Cerebellar nuclear complex (tissue), 1 donor: ENCODE measurements around the gene STPG2.
"Not testable (repeated sequence)": the region's sequence is repeated elsewhere in the genome, so short reads cannot be mapped to it uniquely, and the experiment has no call there.

Experiments
- DNase-seq, 2 experiments: peaks; one replicate each; lab custom pipeline; 2025; lab: John Stamatoyannopoulos, UW

STPG2 gene

DNA sequence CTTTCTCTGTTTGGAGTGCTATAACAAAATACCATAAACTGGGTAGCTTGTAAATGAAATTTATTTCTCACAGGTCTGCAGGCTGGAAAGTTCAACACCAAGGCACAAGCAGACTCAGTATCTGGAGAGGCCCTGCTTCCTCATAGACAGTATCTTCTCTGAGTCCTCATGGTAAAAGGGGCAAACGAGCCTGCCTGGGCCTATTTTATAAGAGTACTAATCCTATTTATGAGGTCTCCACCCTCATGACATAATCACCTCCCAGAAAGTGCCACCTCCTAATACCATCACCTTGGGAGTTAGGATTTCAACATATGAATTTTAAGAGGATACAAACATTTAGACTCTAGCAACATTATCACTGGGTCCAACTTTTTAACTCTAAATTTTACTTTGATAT, 200.3 kb downstream of the STPG2 start:
- DNase-seq: no peak

DNA sequence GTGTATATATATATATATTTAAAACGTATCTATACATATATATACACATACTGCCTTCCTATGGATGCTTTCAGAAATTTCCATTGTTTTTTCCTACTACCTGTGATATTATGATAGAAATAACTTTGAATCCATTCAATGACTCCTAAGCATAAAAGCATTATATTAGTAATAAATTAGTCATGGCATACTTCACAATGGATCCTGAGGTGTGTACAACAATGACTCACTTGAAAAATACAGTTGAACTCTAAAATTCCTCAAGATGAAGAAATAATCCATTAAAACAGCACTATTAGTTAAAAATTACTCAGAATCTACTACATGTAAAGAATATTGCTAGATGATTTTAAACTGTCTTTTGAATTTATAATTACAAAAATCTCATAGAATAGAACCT, 201.1 kb downstream of the STPG2 start:
- DNase-seq: no peak

DNA sequence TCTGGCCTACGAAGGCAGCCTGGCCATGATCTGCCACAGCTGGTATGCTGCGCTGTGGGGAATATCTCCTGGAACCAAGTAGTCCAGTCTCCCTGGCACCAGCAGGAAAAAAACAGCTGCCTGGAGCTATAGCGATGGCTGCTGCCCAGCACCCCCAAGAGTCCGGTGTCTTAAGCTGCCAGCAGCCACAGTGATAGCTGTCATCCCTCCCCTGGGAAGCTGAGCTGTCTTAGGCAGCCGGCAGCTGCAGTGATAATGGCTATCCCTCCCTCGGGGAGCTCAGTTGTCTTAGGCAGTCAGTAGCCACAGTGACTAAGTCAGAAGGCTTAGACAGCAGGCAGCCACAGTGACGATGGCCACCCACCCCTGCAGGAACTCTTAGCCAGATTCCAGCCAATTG, 205.1 kb downstream of the STPG2 start:
- no peak for DNase-seq

DNA sequence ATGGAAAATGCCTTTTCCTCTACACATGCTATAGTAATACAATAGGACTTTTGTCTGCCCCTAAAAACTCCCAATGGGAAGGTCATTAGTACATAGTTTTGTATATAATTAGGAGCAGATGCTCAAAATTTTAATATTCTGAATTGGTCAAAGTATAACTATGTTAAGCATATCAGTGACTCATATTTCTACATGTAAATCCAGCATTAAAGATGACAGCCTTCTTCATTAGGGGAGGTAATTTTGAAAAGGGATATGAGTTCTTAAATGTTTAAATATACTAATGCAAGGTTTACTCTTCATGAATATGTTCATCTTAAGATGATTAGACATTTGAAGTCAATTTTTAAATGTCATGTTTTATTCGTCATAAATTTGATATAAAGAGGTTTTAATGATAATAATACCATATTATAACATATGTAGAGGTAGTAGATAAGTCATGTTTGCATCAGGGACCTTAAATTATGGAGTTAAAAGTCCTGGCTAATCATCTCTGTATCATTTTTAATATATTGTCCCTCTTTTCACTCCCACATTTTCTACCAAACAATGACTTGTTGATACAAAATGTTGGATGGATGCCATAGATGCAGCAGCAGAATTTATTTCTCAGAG, 218.8 kb downstream of the STPG2 start:
- DNase-seq: no peak

DNA sequence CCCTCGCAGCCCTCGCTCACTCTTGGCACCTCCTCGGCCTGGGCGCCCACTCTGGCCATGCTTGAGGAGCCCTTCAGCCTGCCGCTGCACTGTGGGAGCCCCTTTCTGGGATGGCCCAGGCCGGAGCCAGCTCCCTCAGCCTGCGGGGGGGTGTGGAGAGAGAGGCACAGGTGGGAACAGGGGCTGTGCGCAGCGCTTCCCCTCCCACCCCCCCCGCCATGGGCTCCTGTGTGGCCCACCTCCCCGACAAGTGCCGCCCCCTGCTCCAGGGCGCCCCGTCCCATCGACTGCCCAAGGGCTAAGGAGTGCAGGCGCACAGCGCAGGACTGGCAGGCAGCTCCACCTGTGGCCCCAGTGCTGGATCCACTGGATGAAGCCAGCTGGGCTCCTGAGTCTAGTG, 220.2 kb downstream of the STPG2 start:
- no peak for DNase-seq

DNA sequence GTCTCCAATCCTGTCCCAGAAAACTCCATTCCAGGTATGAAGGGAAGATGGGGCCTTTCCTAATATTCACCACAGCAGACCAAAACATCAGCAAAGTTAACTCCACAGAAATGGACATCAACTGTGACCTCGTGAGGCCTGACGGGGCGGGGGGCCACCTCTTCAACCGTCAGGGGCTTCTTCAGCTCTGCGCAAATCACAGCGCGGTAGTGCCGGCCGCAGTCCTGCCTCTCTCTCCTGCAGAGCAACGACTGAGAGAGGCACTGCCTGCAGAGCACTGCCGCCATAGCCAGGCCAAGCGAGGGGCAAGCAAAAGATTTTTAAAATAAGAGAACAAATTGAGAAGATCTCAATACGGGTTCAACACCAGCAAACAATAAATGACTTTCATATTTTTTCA, 226.2 kb downstream of the STPG2 start:
- DNase-seq: no peak

DNA sequence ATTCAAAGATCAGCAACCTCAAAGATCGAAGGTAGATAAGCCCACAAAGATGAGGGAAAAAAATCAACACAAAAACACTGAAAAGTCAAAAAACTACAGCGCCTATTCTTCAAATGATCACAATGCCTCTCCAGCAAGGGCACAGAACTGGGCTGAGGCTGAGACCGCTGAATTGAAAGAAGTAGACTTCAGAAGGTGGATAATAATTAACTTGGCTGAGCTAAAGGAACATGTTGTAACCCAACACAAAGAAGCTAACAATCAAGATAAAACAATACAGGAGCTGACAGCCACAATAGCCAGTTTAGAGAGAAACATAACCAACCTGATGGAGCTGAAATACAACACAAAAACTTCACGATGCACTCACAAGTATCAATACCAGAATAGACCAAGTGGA, 231.1 kb downstream of the STPG2 start:
- DNase-seq: no peak

DNA sequence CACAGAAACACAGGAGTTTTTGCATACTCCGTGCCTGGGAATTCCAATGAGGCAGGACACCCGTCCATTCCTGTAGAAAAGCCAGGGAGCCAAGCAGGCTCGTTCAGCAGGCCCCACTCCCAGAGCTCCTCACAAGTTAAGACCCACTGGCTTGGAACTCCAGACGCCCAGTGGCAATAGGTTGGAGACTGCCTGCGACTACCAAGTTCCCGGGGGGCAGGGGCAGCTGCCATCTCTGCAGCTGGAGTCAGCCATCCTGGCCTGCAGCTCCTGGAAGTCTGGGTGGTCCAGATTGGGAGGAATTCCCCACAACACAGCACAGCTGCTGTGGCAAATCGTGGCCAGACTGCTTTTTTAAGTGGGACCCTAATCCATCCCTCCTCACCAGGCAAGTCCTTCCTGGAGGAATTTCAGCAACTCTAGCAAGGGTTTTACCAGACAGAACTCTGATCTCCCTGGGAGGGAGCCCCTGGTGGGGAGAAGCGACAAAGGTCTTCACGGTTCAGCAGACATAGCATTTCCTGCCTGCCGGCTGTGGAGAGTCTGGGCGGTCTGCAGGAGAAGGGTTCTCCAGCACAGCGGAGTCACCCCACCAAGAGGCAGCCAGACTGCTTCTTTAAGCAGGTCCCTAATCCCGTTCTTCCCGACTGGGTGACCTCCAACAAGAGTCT, 231.9 kb downstream of the STPG2 start:
- DNase-seq: no peak

DNA sequence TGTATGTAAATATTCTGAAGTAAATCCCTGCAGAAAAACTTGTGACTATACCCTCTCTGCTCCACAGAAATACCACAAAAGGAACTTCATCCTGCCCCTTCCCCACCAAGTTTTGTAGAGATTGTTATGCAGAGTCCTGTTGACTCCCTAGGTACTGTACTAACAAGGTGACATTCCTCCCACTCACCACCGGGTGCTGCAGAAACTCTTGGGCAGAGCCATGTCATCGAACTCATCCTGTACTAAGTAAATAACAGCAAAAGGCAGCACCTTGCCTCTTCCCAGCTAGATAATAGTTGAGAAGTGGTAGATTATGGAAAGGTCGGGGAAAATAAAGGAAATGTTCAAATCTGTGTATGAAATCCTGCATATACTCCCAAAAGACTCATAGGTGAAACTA, 233.3 kb downstream of the STPG2 start:
- DNase-seq: no peak

DNA sequence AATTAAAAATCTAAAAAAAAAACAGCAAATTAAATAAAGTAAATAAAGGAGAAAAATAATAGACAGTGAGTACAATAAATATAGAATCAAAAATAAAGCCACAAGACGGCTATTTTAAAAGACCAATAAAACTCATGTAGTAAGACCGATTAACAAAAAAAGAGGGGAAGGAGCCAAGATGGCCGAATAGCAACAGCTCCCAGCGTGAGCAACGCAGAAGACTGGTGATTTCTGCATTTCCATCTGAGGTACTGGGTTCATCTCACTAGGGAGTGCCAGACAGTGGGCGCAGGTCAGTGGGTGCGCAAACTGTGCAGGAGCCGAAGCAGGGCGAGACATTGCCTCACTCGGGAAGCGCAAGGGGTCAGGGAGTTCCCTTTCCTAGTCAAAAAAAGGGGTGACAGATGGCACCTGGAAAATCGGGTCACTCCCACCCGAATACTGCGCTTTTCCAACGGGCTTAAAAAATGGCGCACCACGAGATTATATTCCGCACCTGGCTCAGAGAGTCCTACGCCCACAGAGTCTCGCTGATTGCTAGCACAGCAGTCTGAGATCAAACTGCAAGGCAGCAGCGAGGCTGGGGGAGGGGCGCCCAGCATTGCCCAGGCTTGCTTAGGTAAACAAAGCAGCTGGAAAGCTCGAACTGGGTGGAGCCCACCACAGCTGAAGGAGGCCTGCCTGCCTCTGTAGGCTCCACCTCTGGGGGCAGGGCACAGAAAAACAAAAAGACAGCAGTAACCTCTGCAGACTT, 239.7 kb downstream of the STPG2 start:
- DNase-seq: not testable (repeated sequence)

DNA sequence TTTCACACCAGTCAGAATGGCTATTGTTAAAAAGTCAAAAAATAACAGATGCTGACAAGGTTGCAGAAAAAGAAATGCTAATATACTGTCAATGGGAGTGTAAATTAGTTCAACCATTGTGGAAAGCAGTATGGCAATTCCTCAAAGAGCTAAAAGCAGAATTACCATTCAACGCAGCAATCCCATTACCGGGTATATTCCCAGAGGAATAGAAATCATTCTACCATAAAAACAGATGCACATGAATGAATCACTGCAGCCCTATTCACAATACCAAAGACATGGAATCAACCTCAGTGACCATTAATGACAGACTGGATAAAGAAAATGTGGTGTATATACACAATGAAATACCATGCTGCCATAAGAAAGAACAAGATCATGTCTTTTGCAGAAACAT, 243.0 kb downstream of the STPG2 start:
- no peak for DNase-seq

DNA sequence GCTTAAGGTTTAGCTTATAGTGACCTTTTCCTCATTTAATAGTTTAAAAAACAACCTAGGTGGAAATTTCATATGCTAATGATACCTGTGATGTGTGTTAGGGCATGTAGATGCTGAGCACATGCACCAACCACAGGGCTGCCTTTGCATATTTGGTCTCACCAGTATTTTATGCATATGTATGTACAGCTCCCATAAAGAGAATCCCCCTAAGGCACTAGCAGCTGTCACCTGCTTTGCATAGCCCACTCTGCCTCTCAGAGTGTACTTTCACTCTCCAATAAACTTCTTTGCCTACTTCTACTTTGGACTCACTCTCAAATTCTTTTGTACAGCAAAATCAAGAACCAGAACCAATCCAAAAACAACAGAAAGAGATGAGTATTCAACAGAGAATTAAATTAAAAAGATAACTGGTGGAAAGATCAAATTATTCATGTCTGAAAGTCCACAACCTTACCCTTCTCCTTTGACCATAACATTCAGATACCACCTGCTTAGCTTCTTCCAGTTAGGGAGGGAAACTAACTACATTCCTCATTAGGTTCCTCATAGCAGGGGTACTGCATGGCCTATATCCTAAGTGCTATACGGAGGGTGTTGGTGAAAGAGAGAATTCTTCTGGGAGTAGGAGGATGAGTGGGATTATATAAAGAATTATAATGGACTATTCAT, 250.5 kb downstream of the STPG2 start:
- no peak for DNase-seq

DNA sequence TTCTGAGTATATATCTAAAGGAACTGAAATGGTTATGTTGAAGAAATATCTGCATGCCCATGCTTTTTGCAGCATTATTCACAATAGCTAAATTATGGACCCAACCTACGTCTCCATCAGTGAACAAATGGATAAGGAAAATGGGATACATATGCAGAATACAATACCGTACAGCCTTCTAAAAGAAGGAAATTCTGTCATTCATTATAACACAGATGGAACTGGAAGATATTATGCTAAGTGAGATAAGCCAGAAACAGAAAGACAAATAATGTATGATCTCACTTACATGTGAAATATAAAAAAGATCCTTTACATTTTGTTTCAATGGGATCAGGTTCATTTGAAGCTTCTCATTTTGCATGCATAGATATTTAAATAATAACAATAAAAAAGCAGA, 263.3 kb downstream of the STPG2 start:
- DNase-seq: no peak

DNA sequence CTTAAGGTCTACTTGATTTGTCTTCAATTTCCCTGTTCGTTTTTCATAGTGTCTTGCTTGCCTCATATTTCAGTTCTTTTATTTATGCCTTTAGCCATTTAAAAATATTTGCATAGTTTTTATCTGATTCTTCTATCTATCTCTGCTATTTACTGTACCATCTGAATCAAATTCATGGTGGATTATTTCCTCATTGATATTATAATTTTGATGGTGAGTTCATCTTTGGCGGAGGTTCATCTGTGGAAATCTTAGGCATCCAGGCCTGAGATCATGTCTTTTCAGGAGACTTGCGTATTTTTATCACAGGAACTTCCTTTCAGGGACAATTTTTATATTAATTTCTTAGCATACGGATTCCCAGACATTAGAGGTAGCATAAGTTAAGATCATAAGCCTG, 275.2 kb downstream of the STPG2 start:
- DNase-seq: no peak

DNA sequence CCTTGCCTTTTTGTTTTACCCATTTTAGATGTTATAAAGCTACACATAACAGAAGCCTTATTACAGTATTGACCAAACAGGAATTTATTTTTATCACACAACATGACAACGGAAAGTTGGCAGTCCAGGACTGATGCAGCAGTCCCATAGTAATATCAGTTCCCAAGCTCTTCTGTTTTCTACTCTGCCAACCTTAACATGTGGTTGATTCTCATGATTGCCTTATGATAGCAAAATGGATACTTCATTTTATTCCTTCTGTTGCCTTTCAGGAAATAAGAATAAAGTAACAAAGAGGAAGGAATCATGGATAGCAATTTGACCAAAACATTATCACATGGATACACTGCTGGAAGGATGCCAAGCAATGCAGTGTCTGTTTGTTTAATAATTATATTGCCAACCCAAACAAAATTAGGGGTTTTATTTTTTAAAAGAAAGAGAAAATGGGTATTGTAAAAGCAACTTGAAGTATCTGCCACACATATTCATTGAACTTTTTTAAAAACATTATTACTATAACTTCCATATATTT, 275.7 kb downstream of the STPG2 start:
- no peak for DNase-seq

DNA sequence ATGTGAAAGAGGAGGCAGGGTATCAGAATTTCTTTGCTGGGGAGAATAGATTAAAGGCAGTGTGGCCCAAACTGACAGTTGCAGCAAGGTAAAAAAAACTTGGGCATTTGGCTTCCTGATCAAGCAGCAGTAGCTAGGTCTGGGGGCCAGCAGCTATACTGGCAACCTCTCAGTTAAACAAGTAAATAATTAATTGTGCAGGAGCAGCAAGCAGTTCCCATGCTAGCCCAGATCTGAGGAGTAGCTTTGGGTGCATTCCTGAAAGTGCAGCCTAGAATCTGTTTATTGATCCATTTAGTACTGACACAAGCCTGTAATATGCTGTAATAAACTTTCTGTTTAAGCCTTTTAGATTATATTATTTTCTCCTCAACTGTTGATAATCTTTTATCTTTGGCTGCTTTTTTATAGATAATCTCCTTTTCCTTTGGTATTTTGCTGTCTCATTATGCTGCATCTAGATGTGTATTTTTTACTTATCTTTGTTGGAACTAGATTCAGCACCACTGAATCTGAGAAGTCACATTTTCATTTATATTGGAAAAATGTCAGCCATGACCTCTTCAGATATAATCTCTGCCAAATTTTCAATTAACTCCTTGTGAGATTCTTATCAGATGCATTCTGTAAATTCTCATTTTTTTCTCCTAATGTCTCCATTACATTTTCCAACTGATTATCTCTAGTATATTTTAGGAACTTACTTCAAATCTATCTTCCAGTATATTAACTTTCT, 276.3 kb downstream of the STPG2 start:
- DNase-seq: no peak

DNA sequence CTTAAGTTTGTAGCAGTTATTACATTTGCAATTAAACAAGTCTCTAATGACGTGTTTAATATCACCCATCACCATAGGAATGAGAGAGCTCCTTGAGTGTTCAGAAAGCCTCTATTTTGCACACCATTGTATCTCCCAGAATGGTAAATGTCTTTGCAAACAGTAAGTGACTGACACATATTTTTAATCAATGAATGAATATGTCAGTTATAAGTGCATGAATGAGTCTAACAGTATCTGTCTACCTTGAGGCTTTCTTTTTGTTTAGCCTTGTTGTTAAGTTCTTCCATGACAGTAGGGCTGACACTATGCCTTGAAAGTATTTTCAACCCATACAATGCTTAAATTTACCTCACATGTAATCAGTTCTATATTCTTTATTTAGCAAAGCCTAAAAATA, 292.2 kb downstream of the STPG2 start:
- DNase-seq: no peak

DNA sequence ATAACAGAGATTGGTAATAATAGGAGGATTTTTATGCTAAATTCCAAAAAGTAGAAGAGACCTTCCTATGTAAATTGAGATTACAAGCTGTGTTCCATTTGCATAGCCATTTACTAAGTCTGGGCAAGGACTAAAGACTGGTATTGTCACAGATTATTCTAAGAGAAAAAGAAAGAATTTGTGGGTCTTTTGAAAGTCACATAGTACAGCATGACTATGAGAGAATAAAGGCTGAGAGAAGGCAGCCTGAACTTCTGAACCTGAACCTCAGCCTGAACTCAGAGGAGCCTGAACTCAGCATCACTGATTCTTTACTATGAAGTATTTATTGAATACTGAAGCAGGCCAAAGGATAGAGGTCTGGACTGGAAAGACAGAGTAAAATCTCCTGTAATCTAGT, 297.5 kb downstream of the STPG2 start:
- no peak for DNase-seq

DNA sequence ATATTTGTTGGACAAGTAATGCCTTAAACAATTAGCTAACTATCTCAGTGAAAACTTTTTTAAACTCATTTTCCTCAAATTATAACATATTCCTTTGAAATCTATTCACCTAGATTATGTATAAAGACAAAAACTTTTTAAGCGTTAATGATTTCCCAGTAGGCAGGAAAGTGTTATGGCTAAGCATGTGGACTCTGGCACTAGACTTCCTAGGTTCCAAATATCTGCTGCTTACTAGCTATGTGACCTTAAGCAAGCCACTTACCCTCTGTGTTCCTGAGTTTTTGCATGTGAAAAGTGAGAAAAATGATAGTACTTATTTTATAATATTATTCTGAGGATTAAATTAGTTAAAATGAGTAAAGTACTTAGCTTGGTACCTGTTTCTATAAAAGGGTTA, 301.8 kb downstream of the STPG2 start:
- no peak for DNase-seq

DNA sequence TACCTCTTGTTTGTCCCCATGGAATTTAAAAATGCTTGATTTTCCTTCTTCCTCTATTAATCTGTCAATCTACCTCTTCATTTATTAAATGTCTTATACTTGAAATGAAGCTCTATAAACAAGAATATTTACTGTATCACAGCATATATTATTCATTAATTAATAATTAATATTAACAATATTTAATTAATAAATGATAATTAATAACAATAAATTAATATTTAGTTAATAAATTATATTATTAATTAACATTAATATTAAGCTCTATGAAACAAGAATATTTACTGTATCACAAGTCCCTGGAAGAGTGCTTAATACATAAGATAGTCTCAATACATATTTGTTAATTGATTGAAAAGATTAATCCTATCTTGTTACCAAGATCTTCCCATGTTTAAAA, 306.6 kb downstream of the STPG2 start:
- DNase-seq: no peak

DNA sequence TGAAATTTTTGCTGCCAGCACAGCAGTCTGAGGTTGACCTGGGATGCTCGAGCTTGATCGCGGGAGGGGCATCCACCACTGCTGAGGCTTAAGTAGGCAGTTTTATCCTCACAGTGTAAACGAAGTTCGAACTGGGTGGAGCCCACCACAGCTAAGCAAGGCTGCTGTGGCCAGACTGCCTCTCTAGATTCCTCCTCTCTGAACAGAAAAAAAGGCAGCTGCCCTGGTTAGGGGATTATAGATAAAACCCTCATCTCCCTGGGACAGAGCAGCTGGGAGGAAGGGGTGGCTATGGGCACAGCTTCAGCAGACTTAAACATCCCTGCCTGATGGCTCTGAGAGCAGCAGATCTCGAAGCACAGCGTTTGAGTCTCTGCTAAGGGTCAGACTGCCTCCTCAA, 314.6 kb downstream of the STPG2 start:
- no peak for DNase-seq

DNA sequence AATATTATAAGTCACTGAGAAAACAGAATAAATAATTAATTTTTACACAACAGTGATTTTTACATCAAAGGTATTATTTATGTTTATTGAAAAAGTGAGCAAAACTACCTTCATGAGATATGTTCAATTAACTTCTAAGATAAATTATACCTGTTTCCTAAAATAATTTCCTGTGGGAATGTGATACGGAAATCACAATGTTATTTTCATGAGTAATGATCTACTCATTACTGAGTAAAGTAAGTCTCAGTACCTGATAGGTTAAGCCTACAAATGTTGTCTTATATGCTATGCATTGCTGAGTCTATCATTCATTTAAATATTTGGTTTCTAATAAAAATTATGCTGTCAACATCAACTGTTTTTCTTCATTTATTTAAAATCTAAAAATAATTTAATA, 324.0 kb downstream of the STPG2 start:
- no peak for DNase-seq
